HepG2 (cell line): ENCODE measurements around the gene COL25A1. TPM values are rescaled to one million over a fixed set of nuclear protein-coding genes. Genes with fewer than 3 reads are reported as not detected.

Source experiments
- ATAC-seq: fragments of 200-7000 bp; cut with Tn5 transposase; 3 replicates; pipeline ENCODE4 v1.9.1; 2020; ENCODE audit warnings: mild to moderate bottlenecking, moderate library complexity
- BruUV-seq: library from RNA; stranded (reverse); fragments of 400-500 nt; replicated peaks from 2 replicates; lab custom pipeline; 2021; lab: Mats Ljungman, UMichigan
- CTCF ChIA-PET: fragments of 300-600 bp; formaldehyde crosslinking; extraction: SDS; loops from one replicate; lab custom pipeline; 2021; ENCODE audit warnings: low total read pairs, inconsistent platforms, low intra/inter-chr PET ratio; lab: Yijun Ruan, JAX
- POLR2A ChIA-PET: fragments of 350-600 bp; sonication (Branson Sonifier 250); formaldehyde crosslinking; loops from one replicate; lab custom pipeline; 2020; ENCODE audit warnings: antibody characterized with exemption, inconsistent platforms; lab: Yijun Ruan, JAX
- DNase-seq: peaks from one replicate; pipeline ENCODE4 v3.0.0-alpha.2; 2015; ENCODE audit warnings: low spot score
- FAIRE-seq: peaks from 3 replicates; lab custom pipeline; 2011; peaks lifted over from hg19 to GRCh38; lab: Jason Lieb, UNC
- H2AFZ ChIP-seq: one replicate; pipeline ENCODE4 v1.6.1; 2011; ENCODE audit warnings: low read length, inconsistent platforms
- H3K27ac ChIP-seq: fragments of 300-600 bp; 3 replicates; pipeline ENCODE4 v1.8.0; 2011; ENCODE audit warnings: mixed run types, mild to moderate bottlenecking, mixed read lengths, low read length, inconsistent platforms; ENCODE audit not compliant: insufficient read depth; ENCODE audit errors: extremely low read length
- H3K27me3 ChIP-seq, 2 experiments: fragments of 200-600 bp in 1 of 2; 2 replicates in 1 of 2; 3 replicates in 1 of 2; pipeline versions ENCODE4 v1.6.0 to v1.8.0; 2011; ENCODE audit warnings: low read length in 2 of 2, mild to moderate bottlenecking in 2 of 2, moderate library complexity in 2 of 2, inconsistent platforms in 1 of 2; ENCODE audit not compliant: insufficient read depth in 2 of 2, control insufficient read depth in 1 of 2
- H3K36me3 ChIP-seq, 2 experiments: fragments of 200-600 bp in 1 of 2; replicated peaks in 1 of 2; 2 replicates in 1 of 2; 3 replicates in 1 of 2; pipeline versions ENCODE4 v1.5.1 to v1.8.0; 2011; ENCODE audit warnings: low read length in 2 of 2, inconsistent platforms in 1 of 2; ENCODE audit not compliant: insufficient read depth in 2 of 2, control insufficient read depth in 1 of 2
- H3K4me1 ChIP-seq: 2 replicates; pipeline ENCODE4 v1.5.1; 2012; ENCODE audit warnings: low read length, inconsistent platforms; ENCODE audit not compliant: insufficient read depth
- H3K4me2 ChIP-seq: 2 replicates; pipeline ENCODE4 v1.6.0; 2011; ENCODE audit warnings: low read depth, low read length, inconsistent platforms
- H3K4me3 ChIP-seq, 3 experiments: fragments of 200-600 bp in 1 of 3; sonication (generic), shearing (Covaris generic) in 1 of 3; replicated peaks in 1 of 3; 2 replicates each; pipeline ENCODE4 v1.5.1; 2011 to 2016; ENCODE audit warnings: low read length in 3 of 3, inconsistent platforms in 2 of 3, low read depth in 2 of 3, mild to moderate bottlenecking in 2 of 3, control low read depth in 1 of 3, mixed read lengths in 1 of 3; ENCODE audit not compliant: insufficient read depth in 1 of 3
- H3K79me2 ChIP-seq: one replicate; pipeline ENCODE4 v1.6.1; 2011; ENCODE audit warnings: low read length, inconsistent platforms; ENCODE audit not compliant: insufficient read depth
- H3K9ac ChIP-seq: 2 replicates; pipeline ENCODE4 v1.6.0; 2011; ENCODE audit warnings: mild to moderate bottlenecking, low read depth, low read length, inconsistent platforms; ENCODE audit not compliant: insufficient read depth
- H3K9me3 ChIP-seq: 2 replicates; pipeline ENCODE4 v1.5.1; 2012; ENCODE audit warnings: mild to moderate bottlenecking, low read length
- H4K20me1 ChIP-seq: 2 replicates; pipeline ENCODE4 v1.6.0; 2011; ENCODE audit warnings: inconsistent platforms, mild to moderate bottlenecking, low read length, moderate library complexity; ENCODE audit not compliant: insufficient read depth
- ARID5B ChIP-seq: IDR thresholded peaks from 2 replicates; pipeline ENCODE4 v1.4.0; 2020; ENCODE audit warnings: mild to moderate bottlenecking, missing genetic modification reagents
- ELK4 ChIP-seq: sonication (generic); formaldehyde crosslinking; IDR thresholded peaks from 2 replicates; pipeline ENCODE4 v1.9.0; 2021; ENCODE audit warnings: missing genetic modification reagents, borderline replicate concordance
- EP300 ChIP-seq, 3 experiments: sonication (generic) in 1 of 3; formaldehyde crosslinking in 1 of 3; IDR thresholded peaks; 2 replicates each; pipeline versions ENCODE4 v1.5.1 to v1.6.1; 2011 to 2020; ENCODE audit warnings: low read depth in 2 of 3, low read length in 2 of 3, borderline replicate concordance in 1 of 3, improper control_type of control experiment in 1 of 3, mild to moderate bottlenecking in 1 of 3, missing genetic modification reagents in 1 of 3, moderate library complexity in 1 of 3
- RXRA ChIP-seq: sonication (generic); formaldehyde crosslinking; IDR thresholded peaks from 2 replicates; pipeline ENCODE4 v1.5.1; 2020; ENCODE audit warnings: missing genetic modification reagents
- SMAD9 ChIP-seq: sonication (generic); formaldehyde crosslinking; IDR thresholded peaks from 2 replicates; pipeline ENCODE4 v1.5.1; 2020; ENCODE audit warnings: mild to moderate bottlenecking, missing genetic modification reagents
- TCF7 ChIP-seq: sonication (generic); IDR thresholded peaks from 2 replicates; pipeline ENCODE4 v1.6.1; 2016; ENCODE audit warnings: antibody characterized with exemption, low read depth
- ZNF570 ChIP-seq: sonication (generic); formaldehyde crosslinking; IDR thresholded peaks from 2 replicates; pipeline ENCODE4 v1.4.0; 2020; ENCODE audit warnings: mild to moderate bottlenecking, missing genetic modification reagents, borderline replicate concordance
- ZUFSP ChIP-seq: sonication (generic); formaldehyde crosslinking; IDR thresholded peaks from 2 replicates; pipeline ENCODE4 v1.9.0; 2021; ENCODE audit warnings: missing genetic modification reagents, mild to moderate bottlenecking, borderline replicate concordance
- WGBS: methylation state at CpG from one replicate; pipeline ENCODE4 v1.1.6; 2017; ENCODE audit warnings: low lambda C conversion rate; 5-methylcytosine and 5-hydroxymethylcytosine counted together
- in situ Hi-C: cut with HindIII; loops from 2 replicates; pipeline ENCODE4 v1.10.0; 2017; ENCODE audit warnings: low pct_unique_long_range_greater_than_20kb; ENCODE audit not compliant: extremely low pct_ligation_motif_present
- intact Hi-C: fragments of 100-400 bp; cut with micrococcal nuclease; formaldehyde crosslinking; loops from one replicate; pipeline ENCODE4 v1.10.0; 2022; ENCODE audit not compliant: unreplicated experiment
- polyA plus RNA-seq, 8 experiments: library from polyadenylated mRNA; depleted of rRNA in 3 of 8; stranded (reverse) in 7 of 8; unstranded in 1 of 8; fragments of >200 nt; fragmentation: Illumina TruSeq in 4 of 8; extraction: Trizol in 4 of 8; gene quantifications; 2 replicates each; pipeline versions ENCODE4 v1.2.1 to v1.2.3, GENCODE V29; 2011 to 2016; ENCODE audit warnings: low read depth in 4 of 8, missing spikeins in 1 of 8, mixed read lengths in 1 of 8; ENCODE audit not compliant: insufficient read depth in 1 of 8
- total RNA-seq, 5 experiments: library from RNA; depleted of rRNA; stranded (reverse); fragments of >200 nt; fragmentation: Illumina TruSeq; extraction: Trizol; gene quantifications; 2 replicates each; pipeline ENCODE4 v1.2.3, GENCODE V29; 2016; ENCODE audit warnings: low read depth in 1 of 5
- TF ChIP-seq, protein P1 (sequence below): sonication (generic); formaldehyde crosslinking; IDR thresholded peaks from 2 replicates; pipeline ENCODE4 v1.4.0; 2020; ENCODE audit warnings: missing genetic modification reagents, mild to moderate bottlenecking, borderline replicate concordance
- TF ChIP-seq, protein P2 (sequence below): sonication (generic); formaldehyde crosslinking; IDR thresholded peaks from 2 replicates; pipeline ENCODE4 v1.8.0; 2022; ENCODE audit warnings: missing genetic modification reagents, mild to moderate bottlenecking, inconsistent platforms, borderline replicate concordance

Gene COL25A1
- total and polyA plus RNA-seq, 2 of the 13 experiments (the other 11 are each of a cell fraction or from before 2014, with no cell fraction given), result not detected

- BruUV-seq, result no TSS peak
- in situ Hi-C loops (no loop called here), intact Hi-C loops (no loop called here)
- Histone ChIP-seq H3K9ac (no peak overlapping the region), H2AFZ (no peak overlapping the region), H3K27me3 (no peaks in the 10 kb centered on the region), H3K4me3 (no peak overlapping the region), H3K27ac (no peak overlapping the region), H3K36me3 (no peaks in the 10 kb centered on the region), H3K9me3 (no peaks in the 10 kb centered on the region), H3K79me2 (no peaks in the 10 kb centered on the region), H3K4me2 (no peak overlapping the region), H3K4me1 (no peaks in the 10 kb centered on the region), H4K20me1 (no peaks in the 10 kb centered on the region)
- CTCF ChIA-PET, result no interaction called here
- no peak for DNase-seq
- 0% methylated on average over 5 of the region's 5 CpGs for WGBS
- FAIRE-seq, result no peak
- POLR2A ChIA-PET, result no interaction called here
- no peak for ATAC-seq
- TF ChIP-seq, protein P1, sequence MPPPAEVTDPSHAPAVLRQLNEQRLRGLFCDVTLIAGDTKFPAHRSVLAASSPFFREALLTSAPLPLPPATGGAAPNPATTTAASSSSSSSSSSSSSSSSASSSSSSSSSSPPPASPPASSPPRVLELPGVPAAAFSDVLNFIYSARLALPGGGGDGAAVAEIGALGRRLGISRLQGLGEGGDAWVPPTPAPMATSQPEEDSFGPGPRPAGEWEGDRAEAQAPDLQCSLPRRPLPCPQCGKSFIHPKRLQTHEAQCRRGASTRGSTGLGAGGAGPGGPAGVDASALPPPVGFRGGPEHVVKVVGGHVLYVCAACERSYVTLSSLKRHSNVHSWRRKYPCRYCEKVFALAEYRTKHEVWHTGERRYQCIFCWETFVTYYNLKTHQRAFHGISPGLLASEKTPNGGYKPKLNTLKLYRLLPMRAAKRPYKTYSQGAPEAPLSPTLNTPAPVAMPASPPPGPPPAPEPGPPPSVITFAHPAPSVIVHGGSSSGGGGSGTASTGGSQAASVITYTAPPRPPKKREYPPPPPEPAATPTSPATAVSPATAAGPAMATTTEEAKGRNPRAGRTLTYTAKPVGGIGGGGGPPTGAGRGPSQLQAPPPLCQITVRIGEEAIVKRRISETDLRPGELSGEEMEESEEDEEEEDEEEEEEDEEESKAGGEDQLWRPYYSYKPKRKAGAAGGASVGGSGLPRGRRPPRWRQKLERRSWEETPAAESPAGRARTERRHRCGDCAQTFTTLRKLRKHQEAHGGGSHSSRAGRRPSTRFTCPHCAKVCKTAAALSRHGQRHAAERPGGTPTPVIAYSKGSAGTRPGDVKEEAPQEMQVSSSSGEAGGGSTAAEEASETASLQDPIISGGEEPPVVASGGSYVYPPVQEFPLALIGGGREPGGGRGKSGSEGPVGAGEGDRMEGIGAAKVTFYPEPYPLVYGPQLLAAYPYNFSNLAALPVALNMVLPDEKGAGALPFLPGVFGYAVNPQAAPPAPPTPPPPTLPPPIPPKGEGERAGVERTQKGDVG (CRISPR knock-in tag), result no peak
- TF ChIP-seq ZNF570 (CRISPR knock-in tag), result no peak
- TF ChIP-seq, protein P2, sequence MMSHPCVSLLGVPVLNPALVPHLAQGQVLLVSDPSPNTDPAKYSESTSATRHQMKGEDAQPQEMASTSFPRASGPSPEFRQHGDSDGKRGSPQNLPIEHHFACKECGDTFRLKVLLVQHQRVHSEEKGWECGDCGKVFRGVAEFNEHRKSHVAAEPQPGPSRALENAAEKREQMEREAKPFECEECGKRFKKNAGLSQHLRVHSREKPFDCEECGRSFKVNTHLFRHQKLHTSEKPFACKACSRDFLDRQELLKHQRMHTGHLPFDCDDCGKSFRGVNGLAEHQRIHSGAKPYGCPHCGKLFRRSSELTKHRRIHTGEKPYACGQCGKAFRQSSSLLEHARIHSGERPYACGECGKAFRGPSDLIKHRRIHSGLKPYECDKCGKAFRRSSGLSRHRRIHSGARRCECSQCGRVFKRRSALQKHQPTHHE (CRISPR knock-in tag), result no peak
- TF ChIP-seq TCF7, result no peak
- TF ChIP-seq ZUFSP, result no peak
- no peak for TF ChIP-seq ELK4 (CRISPR knock-in tag)
- no peak for TF ChIP-seq ARID5B
- TF ChIP-seq EP300 (IDR thresholded peaks at IDR 0.05; ENCODE audit: low read depth in 2 of 2, low read length in 2 of 2), result no peak
- no peak for TF ChIP-seq EP300 (CRISPR knock-in tag; IDR thresholded peaks at IDR 0.05; ENCODE audit: borderline replicate concordance)
- TF ChIP-seq SMAD9 (CRISPR knock-in tag), result no peak
- TF ChIP-seq RXRA (CRISPR knock-in tag), result no peak
Observed at GRCh38 chr4:108937066-108937465, 365.4 kb downstream of the COL25A1 start.
